ENCODE results near the gene SPSB4.

The SPSB4 gene

GRCh38 chr3:141085343-141086070, 34.4 kb downstream of the SPSB4 start:
- no peak overlapping the region for H3K4me3 ChIP-seq (ENCODE audit: low read depth, low read length)

GRCh38 chr3:141086188-141086587, 35.0 kb downstream of the SPSB4 start:
- no peak for TF ChIP-seq CTCF (IDR thresholded peaks at IDR 0.05; ENCODE audit: low read depth, low read length)
- H3K4me3 ChIP-seq (ENCODE audit: low read depth, low read length) = no peak overlapping the region

More at GRCh38 chr3:141085343-141086070, 34.4 kb downstream of the SPSB4 start:
- TF ChIP-seq CTCF (IDR thresholded peaks at IDR 0.05; ENCODE audit: low read depth, low read length) = no peak

- no peak for TF ChIP-seq CTCF (IDR thresholded peaks at IDR 0.05; ENCODE audit: low read depth, low read length)
- no peak overlapping the region for H3K4me3 ChIP-seq (ENCODE audit: low read depth, low read length)
Observed at GRCh38 chr3:141087076-141087777, 36.1 kb downstream of the SPSB4 start.

GRCh38 chr3:141087778-141088130, 36.6 kb downstream of the SPSB4 start:
- TF ChIP-seq CTCF (IDR thresholded peaks at IDR 0.05; ENCODE audit: low read depth, low read length) = no peak
- no peak overlapping the region for H3K4me3 ChIP-seq (ENCODE audit: low read depth, low read length)

GRCh38 chr3:141089339-141090152, 38.4 kb downstream of the SPSB4 start:
- TF ChIP-seq CTCF (IDR thresholded peaks at IDR 0.05; ENCODE audit: low read depth, low read length) = no peak
- no peak overlapping the region for H3K4me3 ChIP-seq (ENCODE audit: low read depth, low read length)

- TF ChIP-seq CTCF (IDR thresholded peaks at IDR 0.05; ENCODE audit: low read depth, low read length) = no peak
- no peak overlapping the region for H3K4me3 ChIP-seq (ENCODE audit: low read depth, low read length)
Observed at GRCh38 chr3:141091426-141091825, 40.3 kb downstream of the SPSB4 start.

Measured in WI38 (cell line).